H9 (cell line): ENCODE data around the gene THSD4. TPM values are rescaled to one million over a fixed set of nuclear protein-coding genes. Genes with fewer than 3 reads are reported as not detected.

Experiments used
- DNase-seq: peaks from one replicate; pipeline ENCODE4 v3.0.0-alpha.2; 2017
- H2AFZ ChIP-seq: one replicate; pipeline ENCODE4 v1.6.1; 2013; ENCODE audit warnings: mild to moderate bottlenecking, low read length, control low read depth, moderate library complexity
- H2AK5ac ChIP-seq: 2 replicates; pipeline ENCODE4 v1.6.1; 2013; ENCODE audit warnings: low read length, control low read depth, mixed read lengths; ENCODE audit not compliant: insufficient read length
- H2BK120ac ChIP-seq: one replicate; pipeline ENCODE4 v1.6.1; 2013; ENCODE audit warnings: low read depth, mild to moderate bottlenecking, low read length, control low read depth, inconsistent platforms; ENCODE audit not compliant: poor library complexity, severe bottlenecking
- H2BK12ac ChIP-seq: 2 replicates; pipeline ENCODE4 v1.6.1; 2013; ENCODE audit warnings: low read length, control low read depth, mixed read lengths, low read depth; ENCODE audit not compliant: insufficient read length
- H2BK15ac ChIP-seq: 2 replicates; pipeline ENCODE4 v1.6.1; 2013; ENCODE audit warnings: low read depth, low read length, control low read depth
- H2BK20ac ChIP-seq: one replicate; pipeline ENCODE4 v1.6.1; 2013; ENCODE audit warnings: low read depth, mild to moderate bottlenecking, low read length, control low read depth, inconsistent platforms; ENCODE audit not compliant: poor library complexity, severe bottlenecking
- H2BK5ac ChIP-seq: 2 replicates; pipeline ENCODE4 v1.6.1; 2013; ENCODE audit warnings: low read length, control low read depth, mixed read lengths; ENCODE audit not compliant: insufficient read length
- H3K14ac ChIP-seq: 2 replicates; pipeline ENCODE4 v1.6.1; 2013; ENCODE audit warnings: low read length, control low read depth; ENCODE audit not compliant: insufficient read depth
- H3K18ac ChIP-seq: 2 replicates; pipeline ENCODE4 v1.6.1; 2013; ENCODE audit warnings: low read depth, mild to moderate bottlenecking, mixed read lengths, low read length, control low read depth; ENCODE audit not compliant: insufficient read length
- H3K23ac ChIP-seq: 2 replicates; pipeline ENCODE4 v1.6.1; 2013; ENCODE audit warnings: low read length, control low read depth, mixed read lengths, low read depth; ENCODE audit not compliant: insufficient read length
- H3K23me2 ChIP-seq: 2 replicates; pipeline ENCODE4 v1.6.1; 2013; ENCODE audit warnings: low read depth, mild to moderate bottlenecking, mixed read lengths, low read length, control low read depth; ENCODE audit not compliant: insufficient read length, poor library complexity, severe bottlenecking
- H3K27ac ChIP-seq: 2 replicates; pipeline ENCODE4 v1.5.1; 2013; ENCODE audit warnings: low read length, control low read depth, mixed read lengths, low read depth; ENCODE audit not compliant: insufficient read length
- H3K27me3 ChIP-seq: 2 replicates; pipeline ENCODE4 v1.6.1; 2013; ENCODE audit warnings: low read length, control low read depth, inconsistent platforms; ENCODE audit not compliant: insufficient read depth
- H3K4ac ChIP-seq: 2 replicates; pipeline ENCODE4 v1.6.1; 2013; ENCODE audit warnings: low read depth, mild to moderate bottlenecking, control low read depth, inconsistent platforms, low read length, moderate library complexity
- H3K4me1 ChIP-seq: 2 replicates; pipeline ENCODE4 v1.6.1; 2013; ENCODE audit warnings: low read length, control low read depth, inconsistent platforms; ENCODE audit not compliant: insufficient read depth
- H3K4me2 ChIP-seq: 2 replicates; pipeline ENCODE4 v1.6.1; 2013; ENCODE audit warnings: low read length, control low read depth, mixed read lengths; ENCODE audit not compliant: insufficient read length, insufficient read depth
- H3K56ac ChIP-seq: 2 replicates; pipeline ENCODE4 v1.6.1; 2013; ENCODE audit warnings: low read depth, mild to moderate bottlenecking, mixed read lengths, low read length, control low read depth; ENCODE audit not compliant: insufficient read length
- H3K79me1 ChIP-seq: 2 replicates; pipeline ENCODE4 v1.6.1; 2013; ENCODE audit warnings: low read depth, mild to moderate bottlenecking, moderate library complexity, low read length, control low read depth, inconsistent platforms; ENCODE audit not compliant: insufficient read depth, poor library complexity, severe bottlenecking
- H3K79me2 ChIP-seq: 2 replicates; pipeline ENCODE4 v1.6.1; 2013; ENCODE audit warnings: low read length, control low read depth, inconsistent platforms; ENCODE audit not compliant: insufficient read depth
- H3K9ac ChIP-seq: 2 replicates; pipeline ENCODE4 v1.6.1; 2013; ENCODE audit warnings: low read length, control low read depth, mixed read lengths; ENCODE audit not compliant: insufficient read length; ENCODE audit errors: extremely low read depth
- H3K9me3 ChIP-seq: one replicate; pipeline ENCODE4 v1.6.1; 2013; ENCODE audit warnings: low read depth, low read length, inconsistent platforms; ENCODE audit not compliant: control insufficient read depth
- H3T11ph ChIP-seq: one replicate; pipeline ENCODE4 v1.6.1; 2013; ENCODE audit warnings: mild to moderate bottlenecking, low read length, control low read depth, inconsistent platforms
- H4K20me1 ChIP-seq: one replicate; pipeline ENCODE4 v1.6.1; 2013; ENCODE audit not compliant: control insufficient read depth, insufficient read length, insufficient read depth
- H4K5ac ChIP-seq: 2 replicates; pipeline ENCODE4 v1.6.1; 2013; ENCODE audit warnings: low read depth, mild to moderate bottlenecking, mixed read lengths, low read length, control low read depth; ENCODE audit not compliant: insufficient read length
- H4K8ac ChIP-seq: replicated peaks from 2 replicates; pipeline ENCODE4 v1.6.1; 2013; ENCODE audit warnings: low read length, control low read depth, mixed read lengths, low read depth; ENCODE audit not compliant: insufficient read length
- H4K91ac ChIP-seq: 2 replicates; pipeline ENCODE4 v1.6.1; 2013; ENCODE audit warnings: low read depth, mild to moderate bottlenecking, moderate library complexity, mixed read lengths, low read length, control low read depth; ENCODE audit not compliant: insufficient read length
- H3K27ac Mint-ChIP-seq, 3 experiments: 2 replicates in 2 of 3; 3 replicates in 1 of 3; pipeline ENCODE4 v1.8.0; 2020 to 2021; ENCODE audit warnings: mixed read lengths in 3 of 3, mild to moderate bottlenecking in 1 of 3, moderate library complexity in 1 of 3
- H3K27me3 Mint-ChIP-seq: 2 replicates; pipeline ENCODE4 v1.8.0; 2021; ENCODE audit warnings: low read depth, mild to moderate bottlenecking, moderate library complexity, mixed read lengths
- H3K36me3 Mint-ChIP-seq, 3 experiments: 2 replicates in 2 of 3; 3 replicates in 1 of 3; pipeline ENCODE4 v1.8.0; 2020 to 2021; ENCODE audit warnings: low read depth in 3 of 3, mixed read lengths in 3 of 3; ENCODE audit not compliant: insufficient read depth in 1 of 3
- H3K4me1 Mint-ChIP-seq, 2 experiments: 2 replicates each; pipeline ENCODE4 v1.8.0; 2020; ENCODE audit warnings: mixed read lengths in 2 of 2
- H3K4me3 Mint-ChIP-seq, 2 experiments: 2 replicates in 1 of 2; 3 replicates in 1 of 2; pipeline ENCODE4 v1.8.0; 2020 to 2021; ENCODE audit warnings: mild to moderate bottlenecking in 2 of 2, mixed read lengths in 2 of 2, moderate library complexity in 1 of 2
- H3K9me3 Mint-ChIP-seq, 2 experiments: 2 replicates in 1 of 2; 3 replicates in 1 of 2; pipeline ENCODE4 v1.8.0; 2020; ENCODE audit warnings: mild to moderate bottlenecking in 2 of 2, mixed read lengths in 2 of 2, moderate library complexity in 1 of 2
- CTCF ChIP-seq: fragments of 200-600 bp; sonication (generic); conservative IDR thresholded peaks from 3 replicates; pipeline ENCODE4 v1.8.0; 2021; ENCODE audit warnings: antibody characterized with exemption, mild to moderate bottlenecking
- WGBS: extraction: QIAGEN DNeasy Blood & Tissue Kit; methylation state at CpG from one replicate; pipeline ENCODE4 v1.1.7; 2013; ENCODE audit warnings: missing lambda C conversion rate, low lambda C conversion rate, mixed read lengths; ENCODE audit not compliant: insufficient read length; ENCODE audit errors: extremely low coverage; 5-methylcytosine and 5-hydroxymethylcytosine counted together
- total RNA-seq: library from RNA; stranded (reverse); gene quantifications from 2 replicates; pipeline ENCODE4 v1.2.1, GENCODE V29; 2021

The THSD4 gene
- total RNA-seq, 1 experiment from 2014 or later: 5.5 TPM

DNA sequence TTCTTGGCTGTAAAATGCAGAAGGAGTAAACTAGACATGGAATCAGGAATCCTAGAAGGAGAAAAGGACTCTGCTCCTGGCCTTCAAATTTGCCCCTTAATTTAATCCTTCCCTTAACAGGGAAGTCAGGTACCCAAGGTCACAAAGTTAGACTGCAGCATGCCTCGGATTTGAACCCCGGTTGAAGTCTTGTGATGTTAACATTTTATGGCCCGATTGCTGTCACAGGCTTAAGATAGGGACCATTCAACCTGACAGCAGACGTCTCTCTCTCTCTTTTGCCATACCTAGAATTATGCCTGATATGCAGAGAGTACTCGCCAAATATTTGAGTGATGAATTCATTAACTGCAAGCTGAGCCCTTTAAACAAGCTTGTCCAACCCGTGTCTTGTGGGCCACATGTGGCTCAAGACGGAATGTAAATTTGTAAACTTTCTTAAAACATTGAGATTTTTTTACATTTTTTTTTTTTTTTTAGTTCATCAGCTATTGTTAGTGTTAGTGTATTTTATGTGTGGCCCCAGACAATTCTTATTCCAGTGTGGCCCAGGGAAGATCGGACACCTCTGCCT, 217.2 kb downstream of the THSD4 start:
- Histone ChIP-seq H2BK20ac (no peak overlapping the region), H3K14ac (no peak overlapping the region)
- no peak overlapping the region for H3K27ac Mint-ChIP-seq

More for the DNA sequence above, 217.2 kb downstream of the THSD4 start:
- no peak overlapping the region for H2BK12ac ChIP-seq
- no peaks in the 10 kb centered on the region for H3K9me3 ChIP-seq
- H3K23me2 ChIP-seq: no peaks in the 10 kb centered on the region
- no peak overlapping the region for H3K23ac ChIP-seq
- H2BK15ac ChIP-seq: no peak overlapping the region
- H2AFZ ChIP-seq: no peak overlapping the region
- H3K79me2 ChIP-seq: no peaks in the 10 kb centered on the region
- no peaks in the 10 kb centered on the region for H3K79me1 ChIP-seq
- no peak overlapping the region for H4K91ac ChIP-seq
- no peak for TF ChIP-seq CTCF
- no peak overlapping the region for H4K5ac ChIP-seq
- H2AK5ac ChIP-seq: no peak overlapping the region
- no peak overlapping the region for H3K4me3 Mint-ChIP-seq
- no peak overlapping the region for H4K8ac ChIP-seq
- no peaks in the 10 kb centered on the region for H4K20me1 ChIP-seq
- no peak for DNase-seq
- no peak overlapping the region for H3K9ac ChIP-seq
- H3K4me2 ChIP-seq: no peak overlapping the region
- no peak overlapping the region for H3K27ac ChIP-seq
- no peak overlapping the region for H2BK5ac ChIP-seq
- no peak overlapping the region for H3K4ac ChIP-seq
- H3K27me3 Mint-ChIP-seq: no peaks in the 10 kb centered on the region; the same call in 1 of the 2 replicates
- no peak overlapping the region for H3K56ac ChIP-seq
- H3K27me3 ChIP-seq: no peaks in the 10 kb centered on the region
- no peaks in the 10 kb centered on the region for H3K36me3 Mint-ChIP-seq
- peaks cover 34 to 42% of the 10 kb centered on the region in 2 experiments for H3K4me1 Mint-ChIP-seq
- no peak overlapping the region for H3T11ph ChIP-seq
- H2BK120ac ChIP-seq: no peak overlapping the region
- no peaks in the 10 kb centered on the region for H3K9me3 Mint-ChIP-seq
- no peak overlapping the region for H3K18ac ChIP-seq
- no CpG with 5 or more reads among the region's 8 CpGs for whole genome bisulfite sequencing
- peaks cover 11% of the 10 kb centered on the region; the same call in 1 of the 2 replicates for H3K4me1 ChIP-seq
